Measurements from ENCODE around the gene PRIMA1. TPM values are rescaled to one million over a fixed set of nuclear protein-coding genes. Genes with fewer than 3 reads are reported as not detected.

Gene PRIMA1
- total and polyA plus RNA-seq, 9 of the 15 experiments (the other 6 are each of a cell fraction or from before 2014, with no cell fraction given) = not detected

DNA sequence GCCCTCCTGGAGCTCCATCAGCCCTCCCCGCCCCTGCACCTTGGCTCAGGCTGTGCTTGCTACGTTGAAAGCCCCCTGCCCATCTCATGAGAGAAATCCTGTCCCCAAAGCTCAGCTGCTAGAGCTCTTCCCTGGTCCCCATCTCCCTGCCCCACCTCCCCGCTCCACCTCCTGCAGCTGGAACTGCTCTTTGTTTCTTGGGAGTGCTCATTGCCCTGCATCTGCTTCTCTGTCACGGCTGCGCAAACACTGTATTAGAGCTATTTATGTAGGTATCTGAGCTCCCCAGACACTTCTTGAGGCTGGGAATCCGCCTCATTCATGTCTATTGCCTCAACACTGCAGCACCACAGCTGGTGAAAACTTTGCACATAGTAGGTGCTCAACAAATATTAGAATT is 32.8 kb upstream of the PRIMA1 start:
- no peak overlapping the region for H3K27ac ChIP-seq (ENCODE audit: extremely low read depth, low read depth, low read length)
- ChIA-PET CTCF (ENCODE audit: low intra/inter-chr PET ratio) (no interaction called here), POLR2A (interaction anchor here (0.5 kb wide), 1 partner anchor 78 kb away, joined by 3 read pairs; no protein-coding TSS in a partner anchor)
- in situ Hi-C loops (cut with MboI) = no loop called here
- H4K20me1 ChIP-seq (replicated peaks; ENCODE audit: control insufficient read depth, insufficient read depth, low read length) = no peaks in the 10 kb centered on the region
- no peak overlapping the region for H3K9ac ChIP-seq (ENCODE audit: insufficient read depth in 1 of 2, low read depth in 2 of 2, low read length in 2 of 2)
- no peaks in the 10 kb centered on the region; a peak in 1 of 5 replicates for H3K27me3 ChIP-seq (ENCODE audit: control insufficient read depth in 2 of 2, insufficient read depth in 2 of 2, low read length in 2 of 2)
- no peaks in the 10 kb centered on the region for H3K9me1 ChIP-seq (ENCODE audit: control insufficient read depth, insufficient read depth, low read length)
- intact Hi-C loops (cut with micrococcal nuclease) = no loop called here
- H3K4me2 ChIP-seq (ENCODE audit: insufficient read depth, low read length) = no peak overlapping the region
- TF ChIP-seq HSF4 (CRISPR knock-in tag; IDR thresholded peaks at IDR 0.05; ENCODE audit: borderline replicate concordance) (no peak), ZKSCAN1 (IDR thresholded peaks at IDR 0.05; ENCODE audit: low read depth, low read length) (0 out of 2 replicates have a peak, but pooled peaks have one; percentile 25)
- FAIRE-seq (no peak), DNase-seq (ENCODE audit: extremely low read depth in 1 of 4, low spot score in 3 of 4) (no peak), ATAC-seq (no peak)
- no peaks in the 10 kb centered on the region for H3K9me3 ChIP-seq (replicated peaks; ENCODE audit: control insufficient read depth, insufficient read depth, low read depth, low read length)
- 0% methylated on average over 6 of the region's 6 CpGs for WGBS (ENCODE audit: insufficient coverage, low coverage, missing lambda C conversion rate)
- H3K4me3 ChIP-seq = no peak overlapping the region
- H2AFZ ChIP-seq (ENCODE audit: low read depth, low read length) = no peak overlapping the region
- H3K79me2 ChIP-seq (ENCODE audit: control insufficient read depth, insufficient read depth, low read length) = no peaks in the 10 kb centered on the region
- no peaks in the 10 kb centered on the region for H3K36me3 ChIP-seq (ENCODE audit: control insufficient read depth, insufficient read depth, low read length)
- BruUV-seq (replicated peaks) = no TSS peak
- peaks cover 0 to 4% of the 10 kb centered on the region in 2 experiments; a peak in 2 of 5 replicates for H3K4me1 ChIP-seq (replicated peaks in 1 of 2; ENCODE audit: control insufficient read depth in 2 of 2, insufficient read depth in 2 of 2, low read length in 2 of 2)

DNA sequence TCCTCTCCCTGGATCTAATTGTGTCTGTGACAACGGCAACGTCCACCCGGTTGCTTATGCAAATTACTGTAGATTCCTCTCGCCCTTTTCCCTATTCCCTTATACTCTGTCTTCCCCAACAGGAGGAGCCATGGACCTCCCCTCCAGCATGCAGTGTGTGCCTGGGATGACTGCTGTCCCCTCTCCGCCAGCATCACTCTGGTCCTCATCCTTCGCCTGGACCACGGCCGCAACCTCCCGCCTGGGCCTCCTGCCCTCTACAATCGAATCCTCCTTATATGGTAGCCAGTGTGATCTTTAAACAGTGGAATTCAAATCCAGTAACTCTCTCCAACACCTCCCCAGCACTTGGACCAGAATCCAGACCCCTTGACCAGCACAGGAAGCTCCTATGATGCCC is 30.6 kb upstream of the PRIMA1 start:
- in situ Hi-C loops (cut with MboI) = no loop called here
- H3K79me2 ChIP-seq (ENCODE audit: control insufficient read depth, insufficient read depth, low read length) = no peaks in the 10 kb centered on the region
- H3K27ac ChIP-seq (ENCODE audit: extremely low read depth, low read depth, low read length) = no peak overlapping the region
- WGBS (ENCODE audit: insufficient coverage, low coverage, missing lambda C conversion rate) = 1% methylated on average over 9 of the region's 10 CpGs
- intact Hi-C loops (cut with micrococcal nuclease) = no loop called here
- ChIA-PET CTCF (ENCODE audit: low intra/inter-chr PET ratio) (no interaction called here), POLR2A (interaction anchor here (0.6 kb wide), 1 partner anchor 30 kb away, joined by 3 read pairs; no protein-coding TSS in a partner anchor)
- BruUV-seq (replicated peaks) = no TSS peak
- no peaks in the 10 kb centered on the region for H3K36me3 ChIP-seq (ENCODE audit: control insufficient read depth, insufficient read depth, low read length)
- no peak for ATAC-seq
- no peaks in the 10 kb centered on the region; a peak in 1 of 5 replicates for H3K27me3 ChIP-seq (ENCODE audit: control insufficient read depth in 2 of 2, insufficient read depth in 2 of 2, low read length in 2 of 2)
- no peak overlapping the region for H3K4me3 ChIP-seq
- H2AFZ ChIP-seq (ENCODE audit: low read depth, low read length) = no peak overlapping the region
- H3K9me3 ChIP-seq (replicated peaks; ENCODE audit: control insufficient read depth, insufficient read depth, low read depth, low read length) = no peaks in the 10 kb centered on the region
- H3K9ac ChIP-seq (ENCODE audit: insufficient read depth in 1 of 2, low read depth in 2 of 2, low read length in 2 of 2) = no peak overlapping the region
- no peaks in the 10 kb centered on the region for H3K9me1 ChIP-seq (ENCODE audit: control insufficient read depth, insufficient read depth, low read length)
- DNase-seq (ENCODE audit: extremely low read depth in 1 of 4, low spot score in 3 of 4) = no peak
- no peaks in the 10 kb centered on the region for H4K20me1 ChIP-seq (replicated peaks; ENCODE audit: control insufficient read depth, insufficient read depth, low read length)
- no peak for FAIRE-seq
- H3K4me2 ChIP-seq (ENCODE audit: insufficient read depth, low read length) = no peak overlapping the region
- no peaks in the 10 kb centered on the region for H3K4me1 ChIP-seq (replicated peaks in 1 of 2; ENCODE audit: control insufficient read depth in 2 of 2, insufficient read depth in 2 of 2, low read length in 2 of 2)
- no peak for TF ChIP-seq ZFP1 (CRISPR knock-in tag; IDR thresholded peaks at IDR 0.05)
- TF ChIP-seq SMARCA4 (IDR thresholded peaks at IDR 0.05) = no peak
- TF ChIP-seq, protein P1, sequence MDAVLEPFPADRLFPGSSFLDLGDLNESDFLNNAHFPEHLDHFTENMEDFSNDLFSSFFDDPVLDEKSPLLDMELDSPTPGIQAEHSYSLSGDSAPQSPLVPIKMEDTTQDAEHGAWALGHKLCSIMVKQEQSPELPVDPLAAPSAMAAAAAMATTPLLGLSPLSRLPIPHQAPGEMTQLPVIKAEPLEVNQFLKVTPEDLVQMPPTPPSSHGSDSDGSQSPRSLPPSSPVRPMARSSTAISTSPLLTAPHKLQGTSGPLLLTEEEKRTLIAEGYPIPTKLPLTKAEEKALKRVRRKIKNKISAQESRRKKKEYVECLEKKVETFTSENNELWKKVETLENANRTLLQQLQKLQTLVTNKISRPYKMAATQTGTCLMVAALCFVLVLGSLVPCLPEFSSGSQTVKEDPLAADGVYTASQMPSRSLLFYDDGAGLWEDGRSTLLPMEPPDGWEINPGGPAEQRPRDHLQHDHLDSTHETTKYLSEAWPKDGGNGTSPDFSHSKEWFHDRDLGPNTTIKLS (IDR thresholded peaks at IDR 0.05; ENCODE audit: borderline replicate concordance, low read depth) = no peak
- no peak for TF ChIP-seq WHSC1 (IDR thresholded peaks at IDR 0.05; ENCODE audit: low read length)
- no peak for TF ChIP-seq IRF2 (CRISPR knock-in tag; IDR thresholded peaks at IDR 0.05)
- TF ChIP-seq RFX1 (IDR thresholded peaks at IDR 0.05) = no peak
- no peak for TF ChIP-seq ZNF184 (CRISPR knock-in tag; IDR thresholded peaks at IDR 0.05)
- no peak for TF ChIP-seq MECOM (CRISPR knock-in tag; IDR thresholded peaks at IDR 0.05)
- TF ChIP-seq RBM15 (IDR thresholded peaks at IDR 0.05; ENCODE audit: insufficient read depth, low read length) = no peak
- TF ChIP-seq, protein P2, sequence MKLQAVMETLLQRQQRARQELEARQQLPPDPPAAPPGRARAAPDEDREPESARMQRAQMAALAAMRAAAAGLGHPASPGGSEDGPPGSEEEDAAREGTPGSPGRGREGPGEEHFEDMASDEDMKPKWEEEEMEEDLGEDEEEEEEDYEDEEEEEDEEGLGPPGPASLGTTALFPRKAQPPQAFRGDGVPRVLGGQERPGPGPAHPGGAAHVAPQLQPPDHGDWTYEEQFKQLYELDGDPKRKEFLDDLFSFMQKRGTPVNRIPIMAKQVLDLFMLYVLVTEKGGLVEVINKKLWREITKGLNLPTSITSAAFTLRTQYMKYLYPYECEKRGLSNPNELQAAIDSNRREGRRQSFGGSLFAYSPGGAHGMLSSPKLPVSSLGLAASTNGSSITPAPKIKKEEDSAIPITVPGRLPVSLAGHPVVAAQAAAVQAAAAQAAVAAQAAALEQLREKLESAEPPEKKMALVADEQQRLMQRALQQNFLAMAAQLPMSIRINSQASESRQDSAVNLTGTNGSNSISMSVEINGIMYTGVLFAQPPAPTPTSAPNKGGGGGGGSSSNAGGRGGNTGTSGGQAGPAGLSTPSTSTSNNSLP (IDR thresholded peaks at IDR 0.05; ENCODE audit: borderline replicate concordance, low read depth, low read length) = no peak
- no peak for TF ChIP-seq ZNF253 (CRISPR knock-in tag; conservative IDR thresholded peaks at IDR 0.05)
- TF ChIP-seq GATAD2A (IDR thresholded peaks at IDR 0.05) = no peak
- no peak for TF ChIP-seq NCOA2 (IDR thresholded peaks at IDR 0.05; ENCODE audit: partially characterized antibody in 2 of 2)
